D721Med (cell line): Measurements from ENCODE around the gene ARL10.

Experiments used
- DNase-seq: peaks from one replicate; pipeline ENCODE4 v3.0.0; 2011; ENCODE audit warnings: low spot score; ENCODE audit not compliant: insufficient read length
- FAIRE-seq: peaks from 2 replicates; lab custom pipeline; 2011; peaks lifted over from hg19 to GRCh38; lab: Jason Lieb, UNC
- TF ChIP-seq, protein P1 (sequence below): IDR thresholded peaks from 2 replicates; pipeline ENCODE4 v1.5.1; 2012; ENCODE audit warnings: mild to moderate bottlenecking, control low read depth; ENCODE audit not compliant: insufficient read depth; ENCODE audit errors: missing control alignments

The ARL10 gene

DNA sequence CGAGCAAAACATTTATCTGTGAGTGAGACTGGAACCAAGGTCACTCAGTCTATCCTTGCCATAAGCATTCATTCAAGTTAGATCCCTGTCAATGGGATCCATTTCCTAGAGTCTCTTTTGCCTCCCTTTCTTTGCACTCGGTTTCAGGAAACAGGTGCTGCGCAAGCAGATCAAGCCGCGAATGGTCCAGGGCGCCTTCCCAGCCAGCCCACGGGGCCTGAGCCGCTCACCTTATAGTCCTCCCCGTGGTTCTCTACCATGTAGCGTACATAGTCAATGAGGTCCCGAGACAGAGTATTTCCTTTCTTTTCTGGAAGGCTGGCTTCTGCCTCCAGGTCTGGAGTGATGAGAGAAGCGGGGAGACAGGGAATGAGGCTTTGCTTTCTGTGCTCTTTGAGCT lies 19.7 kb downstream of the ARL10 start:
- FAIRE-seq: no peak
- TF ChIP-seq, protein P1, sequence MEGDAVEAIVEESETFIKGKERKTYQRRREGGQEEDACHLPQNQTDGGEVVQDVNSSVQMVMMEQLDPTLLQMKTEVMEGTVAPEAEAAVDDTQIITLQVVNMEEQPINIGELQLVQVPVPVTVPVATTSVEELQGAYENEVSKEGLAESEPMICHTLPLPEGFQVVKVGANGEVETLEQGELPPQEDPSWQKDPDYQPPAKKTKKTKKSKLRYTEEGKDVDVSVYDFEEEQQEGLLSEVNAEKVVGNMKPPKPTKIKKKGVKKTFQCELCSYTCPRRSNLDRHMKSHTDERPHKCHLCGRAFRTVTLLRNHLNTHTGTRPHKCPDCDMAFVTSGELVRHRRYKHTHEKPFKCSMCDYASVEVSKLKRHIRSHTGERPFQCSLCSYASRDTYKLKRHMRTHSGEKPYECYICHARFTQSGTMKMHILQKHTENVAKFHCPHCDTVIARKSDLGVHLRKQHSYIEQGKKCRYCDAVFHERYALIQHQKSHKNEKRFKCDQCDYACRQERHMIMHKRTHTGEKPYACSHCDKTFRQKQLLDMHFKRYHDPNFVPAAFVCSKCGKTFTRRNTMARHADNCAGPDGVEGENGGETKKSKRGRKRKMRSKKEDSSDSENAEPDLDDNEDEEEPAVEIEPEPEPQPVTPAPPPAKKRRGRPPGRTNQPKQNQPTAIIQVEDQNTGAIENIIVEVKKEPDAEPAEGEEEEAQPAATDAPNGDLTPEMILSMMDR: no peak
- no peak for DNase-seq

DNA sequence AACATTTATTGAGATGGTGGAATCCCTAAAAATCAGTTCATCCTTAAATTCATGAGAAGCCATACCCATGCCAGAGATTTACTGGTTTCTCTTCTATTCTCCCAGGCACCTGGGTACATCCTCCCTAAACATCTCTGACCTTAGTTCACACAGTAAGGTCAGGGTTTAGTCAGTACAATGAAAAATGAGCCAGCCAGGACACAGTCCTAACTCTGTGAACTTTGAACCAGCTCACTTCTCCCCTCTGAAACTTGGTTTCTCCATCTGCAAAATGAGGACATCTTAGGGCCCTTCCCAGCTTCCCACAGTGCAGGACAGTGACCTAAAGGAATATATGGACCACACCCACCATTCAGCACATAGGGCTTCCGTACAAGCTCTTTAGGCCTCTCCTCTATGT lies 21.2 kb downstream of the ARL10 start:
- TF ChIP-seq, protein P1: no peak
- DNase-seq (no peak), FAIRE-seq (no peak)

DNA sequence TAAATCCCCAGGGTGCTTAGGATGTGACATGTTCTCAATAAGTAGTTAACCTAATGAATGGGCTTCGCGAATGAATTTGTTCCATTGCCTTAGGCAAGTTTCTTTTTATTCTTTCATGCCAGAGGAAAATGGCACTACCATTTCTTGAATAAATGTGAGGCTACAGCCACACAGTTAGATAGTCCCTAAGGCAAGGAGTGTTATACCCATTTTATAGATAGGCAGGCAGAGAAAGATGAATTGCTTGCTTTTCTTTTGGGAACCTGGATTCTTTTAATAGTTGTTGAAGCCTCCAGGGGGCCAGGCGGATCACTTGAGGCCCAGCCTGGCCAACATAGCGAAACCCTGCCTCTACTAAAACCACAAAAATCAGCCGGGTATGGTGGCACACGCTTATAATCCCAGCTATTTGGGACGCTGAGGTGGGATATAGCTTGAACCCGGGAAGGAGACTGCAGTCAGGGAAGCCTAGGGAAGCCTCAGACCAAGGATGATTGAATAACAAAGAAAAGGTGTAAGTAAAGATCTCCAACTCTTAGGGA lies 22.2 kb downstream of the ARL10 start:
- FAIRE-seq: no peak
- TF ChIP-seq, protein P1: no peak
- no peak for DNase-seq

DNA sequence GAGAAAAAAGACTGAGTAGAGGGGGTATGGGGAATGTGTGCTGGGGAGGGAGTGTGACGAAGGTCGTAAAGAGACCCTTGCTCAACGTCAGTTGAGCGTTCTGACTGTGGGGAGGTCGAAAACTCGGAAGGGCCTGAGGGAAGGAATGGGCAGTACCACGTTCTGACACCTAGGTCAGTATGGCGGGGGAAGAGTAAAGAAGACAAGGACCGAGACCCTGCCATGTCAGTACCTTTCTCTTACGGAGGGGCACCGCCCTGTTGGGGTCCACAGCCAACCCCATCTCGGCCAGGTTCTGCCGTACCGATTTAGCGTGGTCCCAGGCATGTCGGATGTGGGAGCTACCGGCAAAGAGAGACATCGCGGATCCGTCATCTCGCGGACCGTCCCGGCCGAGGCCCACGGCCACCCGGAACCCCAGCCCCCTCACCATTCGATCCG lies 22.7 kb downstream of the ARL10 start:
- FAIRE-seq: no peak
- TF ChIP-seq, protein P1: no peak
- DNase-seq: no peak

DNA sequence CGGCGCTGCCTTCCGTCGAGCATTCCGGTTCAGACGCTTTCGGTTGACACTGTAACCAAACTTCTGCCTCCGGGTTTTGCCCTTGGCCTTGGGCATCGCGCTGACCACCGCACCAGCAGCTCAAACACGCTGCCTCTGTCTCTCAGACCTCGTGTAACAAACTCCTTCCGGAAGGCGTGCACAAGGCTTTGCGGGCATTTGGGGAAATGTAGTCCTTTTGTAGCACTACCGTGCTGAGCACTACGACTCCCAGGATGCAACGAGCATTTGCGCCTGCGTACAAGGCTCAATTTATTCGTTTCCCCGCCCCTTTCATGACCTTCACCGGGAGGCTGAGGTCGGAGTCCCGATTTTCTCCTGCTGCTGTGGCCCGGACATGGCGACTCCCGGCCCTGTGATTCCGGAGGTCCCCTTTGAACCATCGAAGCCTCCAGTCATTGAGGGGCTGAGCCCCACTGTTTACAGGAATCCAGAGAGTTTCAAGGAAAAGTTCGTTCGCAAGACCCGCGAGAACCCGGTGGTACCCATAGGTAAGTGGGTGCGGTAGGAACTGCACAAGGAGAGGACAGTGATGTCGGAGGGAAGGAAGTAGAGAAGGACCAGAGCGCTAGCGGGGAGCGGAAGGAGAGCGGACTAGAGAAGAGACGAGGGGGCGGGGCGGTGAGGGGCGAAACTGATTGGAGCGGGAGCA lies 23.3 kb downstream of the ARL10 start, which contains the start of the genes HIGD2A and NOP16:
HIGD2A (plus strand) TSS at position 308 of the 691 bp plus-strand sequence; CDS start at position 377, 69 bp downstream.
NOP16 (minus strand) TSS at position 155 of the 691 bp plus-strand sequence; CDS start at position 96, 59 bp downstream.
- peak; percentile 83 for FAIRE-seq
- DNase-seq: peak; percentile 92
- TF ChIP-seq, protein P1: no peak

DNA sequence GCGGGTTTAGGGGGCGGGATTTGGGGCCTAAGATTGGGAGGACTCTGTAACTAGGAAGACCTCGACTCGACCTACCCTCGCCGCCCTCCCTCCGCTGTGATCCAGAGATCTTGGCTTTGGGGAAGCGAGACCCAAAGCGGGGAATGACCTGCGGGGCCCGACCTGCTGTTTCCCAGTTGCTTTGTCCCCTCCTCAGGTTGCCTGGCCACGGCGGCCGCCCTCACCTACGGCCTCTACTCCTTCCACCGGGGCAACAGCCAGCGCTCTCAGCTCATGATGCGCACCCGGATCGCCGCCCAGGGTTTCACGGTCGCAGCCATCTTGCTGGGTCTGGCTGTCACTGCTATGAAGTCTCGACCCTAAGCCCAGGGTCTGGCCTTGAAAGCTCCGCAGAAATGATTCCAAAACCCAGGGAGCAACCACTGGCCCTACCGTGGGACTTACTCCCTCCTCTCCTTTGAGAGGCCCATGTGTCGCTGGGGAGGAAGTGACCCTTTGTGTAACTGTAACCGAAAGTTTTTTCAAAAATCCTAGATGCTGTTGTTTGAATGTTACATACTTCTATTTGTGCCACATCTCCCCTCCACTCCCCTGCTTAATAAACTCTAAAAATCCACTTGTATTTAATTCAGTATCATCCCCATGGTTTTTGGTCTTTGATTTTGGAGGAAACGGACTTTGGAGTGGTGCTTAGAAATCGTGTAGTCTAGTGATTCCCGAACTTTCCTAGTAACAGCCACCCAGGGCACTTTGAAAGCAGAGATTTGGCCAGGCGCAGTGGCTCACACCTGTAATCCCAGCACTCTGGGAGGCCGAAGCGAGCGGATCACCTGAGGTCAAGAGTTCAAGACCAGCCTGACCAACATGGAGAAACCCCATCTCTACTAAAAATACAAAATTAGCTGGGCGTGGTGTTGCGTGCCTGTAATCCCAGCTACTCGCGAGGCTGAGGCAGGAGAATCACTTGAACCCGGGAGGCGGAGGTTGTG lies 24.1 kb downstream of the ARL10 start:
- DNase-seq (peak; percentile 90), FAIRE-seq (no peak)
- TF ChIP-seq, protein P1: no peak
